GM23338 (cell line): ENCODE data around the gene RAB39A.
A peak's percentile ranks its signal among the peaks of the same experiment; 100 is the strongest.
"Not testable (repeated sequence)": the region's sequence is repeated elsewhere in the genome, so short reads cannot be mapped to it uniquely, and the experiment has no call there.

ENCODE experiments used
- ETS1 ChIP-seq: IDR thresholded peaks from 2 replicates; pipeline ENCODE4 v1.6.1; 2016; ENCODE audit warnings: antibody characterized with exemption
- EZH2 ChIP-seq: fragments of 200-600 bp; sonication (generic); IDR thresholded peaks from one replicate; pipeline ENCODE4 v1.8.0; 2017; ENCODE audit warnings: antibody characterized with exemption, mild to moderate bottlenecking, low read depth; ENCODE audit not compliant: unreplicated experiment
- EZH2phosphoT487 ChIP-seq: fragments of 200-600 bp; sonication (generic); IDR thresholded peaks from one replicate; pipeline ENCODE4 v1.8.1; 2018; ENCODE audit warnings: antibody characterized with exemption; ENCODE audit not compliant: unreplicated experiment
- JUNB ChIP-seq: IDR thresholded peaks from one replicate; pipeline ENCODE4 v1.6.1; 2016; ENCODE audit warnings: antibody characterized with exemption; ENCODE audit not compliant: unreplicated experiment
- POLR2AphosphoS5 ChIP-seq: IDR thresholded peaks from 2 replicates; pipeline ENCODE4 v1.6.1; 2016; ENCODE audit warnings: antibody characterized with exemption, low read depth
- TF ChIP-seq, protein P1 (sequence below), 2 experiments: fragments of 200-600 bp in 1 of 2; sonication (generic) in 1 of 2; conservative IDR thresholded peaks; 2 replicates each; pipeline versions ENCODE4 v1.5.1 to v1.6.1; 2016 to 2017; ENCODE audit warnings: antibody characterized with exemption in 2 of 2, low read depth in 2 of 2, mild to moderate bottlenecking in 2 of 2, moderate library complexity in 1 of 2
- TF ChIP-seq, protein P2 (sequence below): IDR thresholded peaks from one replicate; pipeline ENCODE4 v1.6.1; 2018; ENCODE audit warnings: antibody characterized with exemption; ENCODE audit not compliant: unreplicated experiment

- TF ChIP-seq, protein P1, sequence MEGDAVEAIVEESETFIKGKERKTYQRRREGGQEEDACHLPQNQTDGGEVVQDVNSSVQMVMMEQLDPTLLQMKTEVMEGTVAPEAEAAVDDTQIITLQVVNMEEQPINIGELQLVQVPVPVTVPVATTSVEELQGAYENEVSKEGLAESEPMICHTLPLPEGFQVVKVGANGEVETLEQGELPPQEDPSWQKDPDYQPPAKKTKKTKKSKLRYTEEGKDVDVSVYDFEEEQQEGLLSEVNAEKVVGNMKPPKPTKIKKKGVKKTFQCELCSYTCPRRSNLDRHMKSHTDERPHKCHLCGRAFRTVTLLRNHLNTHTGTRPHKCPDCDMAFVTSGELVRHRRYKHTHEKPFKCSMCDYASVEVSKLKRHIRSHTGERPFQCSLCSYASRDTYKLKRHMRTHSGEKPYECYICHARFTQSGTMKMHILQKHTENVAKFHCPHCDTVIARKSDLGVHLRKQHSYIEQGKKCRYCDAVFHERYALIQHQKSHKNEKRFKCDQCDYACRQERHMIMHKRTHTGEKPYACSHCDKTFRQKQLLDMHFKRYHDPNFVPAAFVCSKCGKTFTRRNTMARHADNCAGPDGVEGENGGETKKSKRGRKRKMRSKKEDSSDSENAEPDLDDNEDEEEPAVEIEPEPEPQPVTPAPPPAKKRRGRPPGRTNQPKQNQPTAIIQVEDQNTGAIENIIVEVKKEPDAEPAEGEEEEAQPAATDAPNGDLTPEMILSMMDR (conservative IDR thresholded peaks at IDR 0.05; ENCODE audit: low read depth in 2 of 2), result peak; percentile 37 to 44
- not testable (repeated sequence) for TF ChIP-seq EZH2, ETS1, POLR2AphosphoS5, EZH2phosphoT487, JUNB
- TF ChIP-seq, protein P2, sequence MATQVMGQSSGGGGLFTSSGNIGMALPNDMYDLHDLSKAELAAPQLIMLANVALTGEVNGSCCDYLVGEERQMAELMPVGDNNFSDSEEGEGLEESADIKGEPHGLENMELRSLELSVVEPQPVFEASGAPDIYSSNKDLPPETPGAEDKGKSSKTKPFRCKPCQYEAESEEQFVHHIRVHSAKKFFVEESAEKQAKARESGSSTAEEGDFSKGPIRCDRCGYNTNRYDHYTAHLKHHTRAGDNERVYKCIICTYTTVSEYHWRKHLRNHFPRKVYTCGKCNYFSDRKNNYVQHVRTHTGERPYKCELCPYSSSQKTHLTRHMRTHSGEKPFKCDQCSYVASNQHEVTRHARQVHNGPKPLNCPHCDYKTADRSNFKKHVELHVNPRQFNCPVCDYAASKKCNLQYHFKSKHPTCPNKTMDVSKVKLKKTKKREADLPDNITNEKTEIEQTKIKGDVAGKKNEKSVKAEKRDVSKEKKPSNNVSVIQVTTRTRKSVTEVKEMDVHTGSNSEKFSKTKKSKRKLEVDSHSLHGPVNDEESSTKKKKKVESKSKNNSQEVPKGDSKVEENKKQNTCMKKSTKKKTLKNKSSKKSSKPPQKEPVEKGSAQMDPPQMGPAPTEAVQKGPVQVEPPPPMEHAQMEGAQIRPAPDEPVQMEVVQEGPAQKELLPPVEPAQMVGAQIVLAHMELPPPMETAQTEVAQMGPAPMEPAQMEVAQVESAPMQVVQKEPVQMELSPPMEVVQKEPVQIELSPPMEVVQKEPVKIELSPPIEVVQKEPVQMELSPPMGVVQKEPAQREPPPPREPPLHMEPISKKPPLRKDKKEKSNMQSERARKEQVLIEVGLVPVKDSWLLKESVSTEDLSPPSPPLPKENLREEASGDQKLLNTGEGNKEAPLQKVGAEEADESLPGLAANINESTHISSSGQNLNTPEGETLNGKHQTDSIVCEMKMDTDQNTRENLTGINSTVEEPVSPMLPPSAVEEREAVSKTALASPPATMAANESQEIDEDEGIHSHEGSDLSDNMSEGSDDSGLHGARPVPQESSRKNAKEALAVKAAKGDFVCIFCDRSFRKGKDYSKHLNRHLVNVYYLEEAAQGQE, result not testable (repeated sequence)
These were observed 46.8 kb upstream of the RAB39A start for GRCh38 chr11:107881471-107881870.
